GM13976 (cell line): Measurements from ENCODE around the gene FNDC10.
A peak's percentile ranks its signal among the peaks of the same experiment; 100 is the strongest.

ENCODE experiments used
- DNase-seq: peaks from one replicate; pipeline ENCODE4 v3.0.0; 2012; ENCODE audit warnings: low spot score
- CTCF ChIP-seq: IDR thresholded peaks from 2 replicates; pipeline ENCODE4 v1.5.1; 2012; ENCODE audit warnings: borderline replicate concordance, mild to moderate bottlenecking; ENCODE audit not compliant: insufficient read depth; ENCODE audit errors: extremely low read depth, missing control alignments, control extremely low read depth
- in situ Hi-C: fragments of 300-500 bp; cut with MboI; formaldehyde crosslinking; loops from one replicate; pipeline ENCODE4 v1.12.0; 2022; ENCODE audit warnings: low sequenced_read_pairs, mixed read lengths, inconsistent platforms; ENCODE audit not compliant: unreplicated experiment

FNDC10 gene

GRCh38 chr1:1604374-1605033 is 4.6 kb upstream of the FNDC10 start:
- no peak for TF ChIP-seq CTCF
- in situ Hi-C loops = no loop called here
- DNase-seq = no peak

- TF ChIP-seq CTCF = no peak
- in situ Hi-C loops = no loop called here
- no peak for DNase-seq
These were observed 3.9 kb upstream of the FNDC10 start for GRCh38 chr1:1603671-1604373.

- DNase-seq = no peak
- in situ Hi-C loops = no loop called here
- no peak for TF ChIP-seq CTCF
These were observed 3.1 kb upstream of the FNDC10 start for GRCh38 chr1:1602968-1603506.

GRCh38 chr1:1602304-1602967 is 2.5 kb upstream of the FNDC10 start:
- in situ Hi-C loops = no loop called here
- TF ChIP-seq CTCF = no peak
- peak; percentile 81 for DNase-seq

- TF ChIP-seq CTCF = no peak
- in situ Hi-C loops = no loop called here
- DNase-seq = no peak
These were observed 1.8 kb upstream of the FNDC10 start for GRCh38 chr1:1601564-1602303.
